CD4-positive, alpha-beta T cell treated with Interleukin-15 for 1 hour (primary cell): ENCODE measurements around the gene HOXC4.

Experiments
- DNase-seq: peaks from one replicate; pipeline ENCODE4 v3.0.0-alpha.2; 2020

HOXC4 gene

DNA sequence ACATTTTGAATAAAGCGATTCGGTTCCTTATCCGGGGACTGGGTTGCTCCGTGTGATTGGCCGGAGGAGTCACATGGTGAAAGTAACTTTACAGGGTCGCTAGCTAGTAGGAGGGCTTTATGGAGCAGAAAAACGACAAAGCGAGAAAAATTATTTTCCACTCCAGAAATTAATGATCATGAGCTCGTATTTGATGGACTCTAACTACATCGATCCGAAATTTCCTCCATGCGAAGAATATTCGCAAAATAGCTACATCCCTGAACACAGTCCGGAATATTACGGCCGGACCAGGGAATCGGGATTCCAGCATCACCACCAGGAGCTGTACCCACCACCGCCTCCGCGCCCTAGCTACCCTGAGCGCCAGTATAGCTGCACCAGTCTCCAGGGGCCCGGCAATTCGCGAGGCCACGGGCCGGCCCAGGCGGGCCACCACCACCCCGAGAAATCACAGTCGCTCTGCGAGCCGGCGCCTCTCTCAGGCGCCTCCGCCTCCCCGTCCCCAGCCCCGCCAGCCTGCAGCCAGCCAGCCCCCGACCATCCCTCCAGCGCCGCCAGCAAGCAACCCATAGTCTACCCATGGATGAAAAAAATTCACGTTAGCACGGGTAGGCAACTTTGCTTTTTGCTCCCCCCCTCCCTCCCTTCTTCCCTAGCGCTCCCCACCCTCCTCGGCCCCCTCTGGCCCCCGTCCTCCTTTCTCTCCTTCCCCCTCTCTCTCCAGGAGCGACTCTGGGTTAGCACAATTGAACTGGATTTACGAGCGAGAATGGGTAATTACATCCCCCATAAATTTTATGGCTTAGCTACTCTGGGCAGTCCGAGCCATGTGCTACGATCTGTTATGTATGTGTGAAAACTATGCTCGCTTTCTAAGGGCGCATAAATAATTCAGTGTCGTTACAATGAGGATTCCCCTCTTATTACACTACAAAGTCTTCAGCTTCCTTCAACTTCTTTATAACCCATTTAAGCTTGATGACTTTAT, at the start of gene HOXC4:
TSS of gene HOXC4 (plus strand) at position 85 of the 991 bp plus-strand sequence. CDS start at position 173, 88 bp downstream.
- DNase-seq: peak; percentile 46

DNA sequence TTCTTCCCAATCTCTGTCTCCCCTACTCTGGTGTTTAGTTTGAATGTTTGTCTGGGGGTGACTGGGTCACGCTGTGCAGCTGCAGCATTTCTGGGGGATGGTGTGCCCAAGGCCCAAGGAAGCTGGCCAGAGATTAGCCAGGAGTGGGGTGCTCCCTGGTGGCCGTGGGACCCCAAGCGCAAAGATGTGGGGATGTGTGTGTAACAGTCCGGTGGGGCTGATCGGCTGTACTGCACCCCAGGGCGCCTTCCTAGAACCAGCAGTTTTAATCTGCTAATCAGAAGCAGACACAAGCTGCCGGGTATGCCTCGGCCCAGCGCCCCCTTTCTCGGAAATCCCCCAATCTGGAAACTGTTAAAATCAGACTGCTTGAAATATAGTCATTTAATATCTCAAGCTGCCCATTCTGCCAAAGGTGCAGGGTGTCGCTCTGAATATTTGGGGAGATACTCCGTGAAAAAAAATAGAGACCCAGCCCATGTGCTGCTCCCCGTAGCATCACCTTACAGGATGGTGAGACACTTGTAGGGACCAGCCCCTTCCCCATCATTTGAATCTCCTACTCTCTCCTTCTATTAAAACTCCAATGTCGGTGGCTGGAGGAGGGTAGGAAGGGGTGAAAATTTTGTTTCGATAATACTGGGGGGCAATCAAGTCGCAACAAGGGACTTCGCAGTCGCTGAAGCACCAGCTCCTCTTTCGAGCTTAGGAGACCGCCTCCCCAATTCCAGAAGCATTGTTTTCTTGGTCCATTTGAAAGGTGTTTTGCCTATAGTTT, 49.4 kb upstream of the HOXC4 start:
- no peak for DNase-seq

DNA sequence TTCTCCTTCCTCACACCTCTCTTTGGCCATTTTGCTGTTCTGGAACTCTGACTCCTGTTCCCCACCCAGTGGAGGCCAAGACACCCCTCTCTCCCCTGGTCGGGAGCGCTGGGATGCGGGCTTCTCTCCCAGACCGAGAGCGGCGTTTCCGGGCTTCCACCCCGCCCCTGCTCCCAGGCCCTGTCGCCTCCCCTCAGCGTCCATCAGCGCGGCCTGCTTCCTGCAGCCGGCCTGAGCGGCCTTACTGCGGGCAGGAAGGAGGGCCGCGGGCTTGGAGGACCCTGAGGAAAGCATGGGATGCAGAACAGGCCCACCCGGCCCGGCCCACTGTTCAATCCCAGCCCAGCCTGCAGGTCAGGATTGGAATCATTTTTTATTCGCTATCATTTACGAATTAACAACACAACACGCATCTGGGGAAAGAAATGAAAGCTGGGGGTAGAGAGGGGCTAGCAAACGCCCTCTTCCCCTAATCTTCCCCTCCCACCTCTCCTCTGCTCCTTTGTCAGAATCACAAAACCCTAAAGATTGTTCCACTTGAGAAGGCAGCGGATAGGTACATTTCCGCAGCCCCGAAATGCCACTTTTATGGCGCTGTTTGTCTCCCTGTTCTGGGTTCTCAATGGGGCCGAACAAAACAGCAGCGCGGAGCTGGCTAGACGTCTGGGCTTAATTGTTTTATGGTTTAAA, 48.6 kb upstream of the HOXC4 start:
- DNase-seq: no peak

DNA sequence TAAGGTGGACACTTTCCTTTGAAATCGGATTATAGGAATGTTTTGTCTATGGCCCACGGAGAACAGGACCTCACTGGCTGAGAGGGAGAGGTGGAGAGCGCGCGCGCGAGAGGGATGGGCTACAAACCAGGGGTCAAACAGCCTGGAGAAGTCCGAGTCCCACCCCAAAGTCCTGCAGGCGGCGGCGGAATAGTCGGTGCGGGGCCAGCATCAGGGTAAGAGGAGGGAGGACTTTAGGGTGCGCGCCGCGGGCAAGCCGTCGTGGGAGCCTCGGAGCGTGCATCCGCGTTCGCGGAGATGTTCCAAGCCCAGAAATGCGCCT, 48.1 kb upstream of the HOXC4 start:
- DNase-seq: no peak

DNA sequence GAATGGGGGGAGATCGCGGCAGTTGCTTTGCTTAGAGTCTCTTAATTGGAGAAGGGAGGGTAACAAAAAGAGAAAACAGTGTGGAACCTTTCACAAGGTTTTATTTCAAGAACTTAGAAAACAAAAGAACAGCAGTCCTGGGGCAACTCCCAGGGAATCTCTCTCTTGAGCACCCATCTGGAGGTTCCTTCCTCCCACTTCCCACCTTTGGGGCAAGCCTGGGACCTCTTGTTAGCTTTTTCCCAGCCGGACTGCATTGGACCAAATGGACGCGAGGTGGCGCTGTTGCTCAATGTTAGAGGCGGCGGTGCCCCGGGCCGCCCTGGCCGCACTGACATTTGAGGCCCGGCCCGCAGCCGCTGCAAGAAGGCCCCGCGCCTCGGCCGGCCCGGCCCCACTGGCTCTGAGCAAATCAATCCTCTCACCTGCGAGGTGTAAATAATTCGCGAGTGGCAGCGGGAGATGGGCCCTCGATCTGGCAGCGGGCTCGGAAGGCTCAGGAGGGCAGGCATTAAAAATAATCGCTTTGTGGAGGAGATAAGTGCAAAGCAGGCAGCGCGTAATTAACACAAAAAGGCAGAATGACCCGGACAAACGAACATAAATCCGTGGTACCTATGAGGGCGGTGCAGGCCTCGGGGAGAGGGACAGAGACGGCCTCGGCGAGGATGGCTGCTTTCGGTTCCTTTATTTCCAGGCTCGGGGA, 47.6 kb upstream of the HOXC4 start:
- peak; percentile 74 for DNase-seq

DNA sequence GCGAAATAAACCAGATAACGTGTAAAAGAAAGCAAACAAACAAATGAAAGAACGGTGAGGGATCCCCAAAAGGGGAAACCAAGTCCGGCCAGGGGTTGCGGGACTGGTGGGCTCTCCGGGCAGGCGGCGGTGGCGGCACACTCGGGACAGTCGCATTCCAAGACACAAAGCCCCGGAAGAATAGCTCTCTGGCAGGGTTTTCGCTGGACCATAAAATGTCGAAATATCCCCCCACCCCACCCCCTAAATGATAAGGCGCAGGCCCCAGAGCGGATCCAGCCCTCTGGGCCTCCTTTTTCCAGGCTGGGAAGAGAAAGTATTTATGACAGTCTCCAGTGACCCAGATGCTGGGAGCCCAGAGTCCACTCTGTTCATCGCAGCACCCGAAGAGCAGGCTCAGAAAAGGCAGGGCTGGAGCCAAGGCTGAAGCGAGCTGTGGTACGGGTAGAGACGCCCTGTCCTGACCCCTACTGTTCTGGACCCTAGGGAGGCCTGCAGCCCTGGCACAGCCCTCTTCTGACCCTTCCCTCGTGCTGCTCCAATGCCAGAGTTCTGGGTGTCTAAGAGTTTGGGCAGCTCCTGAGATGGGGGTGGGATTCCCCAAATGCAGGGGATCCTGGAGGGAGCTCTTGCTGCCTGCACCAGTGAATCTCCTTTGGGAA, 46.9 kb upstream of the HOXC4 start:
- DNase-seq: no peak

DNA sequence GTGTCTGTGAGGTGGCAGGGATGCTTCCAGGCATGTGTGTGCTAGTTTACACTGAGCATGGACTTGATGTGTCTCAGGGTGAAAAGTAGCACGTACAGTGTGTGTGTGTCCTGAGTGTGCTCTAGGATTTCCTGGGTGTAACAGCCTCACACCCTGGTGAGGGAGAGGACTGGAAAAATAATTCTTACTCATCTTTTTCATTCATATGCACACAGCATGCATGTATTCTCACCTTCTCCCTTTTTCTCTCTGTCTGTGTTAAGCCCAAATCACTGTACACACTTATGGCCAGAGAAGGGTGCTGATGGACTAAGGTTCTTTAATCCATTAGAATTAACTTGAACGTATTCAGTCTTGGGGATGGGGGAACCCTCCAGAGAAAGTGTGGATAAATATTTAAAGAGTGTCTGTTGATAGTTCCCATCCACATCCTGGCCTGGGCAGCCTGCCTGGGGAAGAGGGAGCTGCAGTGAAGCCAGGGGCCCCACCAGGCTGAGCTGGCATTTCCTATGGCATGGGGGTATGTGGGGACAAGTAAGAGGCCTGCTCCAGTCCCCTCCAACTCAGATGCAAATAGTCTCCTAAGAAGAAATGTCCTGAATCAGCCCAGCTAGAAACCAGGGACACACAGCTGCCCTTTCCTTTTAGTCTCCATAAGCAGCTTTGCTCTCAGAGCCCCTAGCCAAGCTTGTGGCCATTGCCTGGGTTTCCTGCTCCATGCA, 45.9 kb upstream of the HOXC4 start:
- no peak for DNase-seq

DNA sequence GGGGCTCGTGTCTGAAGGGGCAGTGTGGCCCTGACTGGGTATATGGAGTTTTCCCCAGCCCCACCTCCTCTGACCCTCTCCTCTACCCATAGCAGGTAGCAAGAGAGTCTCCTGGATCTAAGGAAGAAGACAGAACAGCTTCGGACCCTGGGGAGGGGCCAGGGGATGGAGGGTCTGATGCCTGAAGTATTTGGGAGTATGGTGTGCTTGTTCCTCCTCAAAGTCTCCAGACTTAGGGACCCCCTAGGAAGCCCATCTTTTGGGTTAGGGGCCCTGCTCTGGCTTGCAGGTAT, 45.4 kb upstream of the HOXC4 start:
- DNase-seq: no peak

DNA sequence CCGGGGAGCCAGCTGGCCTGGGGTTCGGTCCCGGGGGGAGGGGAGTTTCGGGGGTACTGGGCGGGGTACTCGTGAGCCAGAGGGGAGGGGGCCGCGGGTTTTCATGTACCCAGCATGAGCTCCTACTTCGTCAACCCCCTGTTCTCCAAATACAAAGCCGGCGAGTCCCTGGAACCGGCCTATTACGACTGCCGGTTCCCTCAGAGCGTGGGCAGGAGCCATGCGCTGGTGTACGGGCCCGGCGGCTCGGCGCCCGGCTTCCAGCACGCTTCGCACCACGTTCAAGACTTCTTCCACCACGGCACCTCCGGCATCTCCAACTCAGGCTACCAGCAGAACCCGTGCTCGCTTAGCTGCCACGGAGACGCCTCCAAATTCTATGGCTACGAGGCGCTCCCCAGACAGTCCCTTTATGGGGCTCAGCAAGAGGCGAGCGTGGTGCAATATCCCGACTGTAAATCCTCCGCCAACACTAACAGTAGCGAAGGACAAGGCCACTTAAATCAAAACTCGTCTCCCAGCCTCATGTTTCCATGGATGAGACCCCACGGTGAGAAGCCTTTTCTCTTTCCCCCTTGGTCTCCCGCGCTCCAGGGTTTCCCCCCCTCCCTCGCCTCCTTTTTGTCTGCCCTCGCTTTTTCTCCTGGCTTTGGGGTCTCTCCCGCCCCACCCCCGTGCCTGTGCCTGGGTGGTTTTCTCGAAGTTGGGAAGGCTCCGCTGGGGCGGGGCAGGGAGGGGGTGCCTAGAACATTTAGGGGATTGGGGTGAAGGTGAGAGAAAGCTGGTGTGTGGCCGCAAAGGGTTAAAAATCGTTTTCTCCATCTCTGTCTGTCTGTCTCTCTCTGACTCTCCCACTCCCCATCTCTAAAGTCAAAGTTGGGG, 44.2 kb upstream of the HOXC4 start:
- no peak for DNase-seq

DNA sequence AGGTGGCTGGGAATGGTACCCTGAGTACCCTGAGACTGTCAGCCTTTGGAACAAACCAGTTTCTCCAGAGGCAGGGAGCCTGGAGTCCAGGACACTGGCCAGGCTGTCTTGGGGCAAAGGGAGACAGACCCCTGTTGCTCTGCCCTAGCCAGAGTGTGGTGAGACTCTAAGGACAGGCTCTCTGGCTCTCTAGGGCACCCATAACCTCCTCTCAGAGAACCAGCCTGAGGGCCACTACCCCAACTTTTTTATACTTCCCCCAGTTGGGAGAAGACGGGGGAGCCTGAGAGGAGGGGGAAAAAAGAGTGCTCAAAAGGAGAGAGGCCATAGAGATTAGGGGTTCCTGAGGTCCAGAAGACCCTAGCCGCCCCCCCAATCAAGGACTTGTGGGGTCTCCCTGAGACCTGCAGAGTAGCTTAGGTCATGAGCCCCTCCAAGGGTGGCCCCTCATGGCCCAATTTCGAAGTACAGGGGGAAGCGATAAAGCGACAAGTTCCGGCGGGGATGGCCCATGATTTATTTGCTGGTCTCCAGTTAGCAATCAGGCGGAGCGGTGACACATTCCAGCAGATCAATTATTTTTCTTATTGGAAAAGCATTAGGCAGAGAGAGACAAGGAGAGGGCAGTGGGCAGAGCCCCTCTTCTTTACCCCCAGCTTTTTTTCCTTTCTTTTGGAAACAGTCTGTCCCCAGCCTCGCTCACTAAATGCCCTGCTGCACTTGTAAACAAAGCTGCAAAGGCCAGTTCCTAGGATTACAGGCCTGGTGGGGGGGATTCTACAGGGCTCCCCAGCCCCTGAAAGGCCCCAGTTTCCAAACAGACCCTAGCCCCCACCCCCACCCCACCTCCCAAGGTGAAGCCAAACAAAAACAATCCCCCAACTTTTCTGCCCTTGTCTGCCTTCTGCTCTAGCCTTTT, 43.3 kb upstream of the HOXC4 start:
- DNase-seq: no peak

DNA sequence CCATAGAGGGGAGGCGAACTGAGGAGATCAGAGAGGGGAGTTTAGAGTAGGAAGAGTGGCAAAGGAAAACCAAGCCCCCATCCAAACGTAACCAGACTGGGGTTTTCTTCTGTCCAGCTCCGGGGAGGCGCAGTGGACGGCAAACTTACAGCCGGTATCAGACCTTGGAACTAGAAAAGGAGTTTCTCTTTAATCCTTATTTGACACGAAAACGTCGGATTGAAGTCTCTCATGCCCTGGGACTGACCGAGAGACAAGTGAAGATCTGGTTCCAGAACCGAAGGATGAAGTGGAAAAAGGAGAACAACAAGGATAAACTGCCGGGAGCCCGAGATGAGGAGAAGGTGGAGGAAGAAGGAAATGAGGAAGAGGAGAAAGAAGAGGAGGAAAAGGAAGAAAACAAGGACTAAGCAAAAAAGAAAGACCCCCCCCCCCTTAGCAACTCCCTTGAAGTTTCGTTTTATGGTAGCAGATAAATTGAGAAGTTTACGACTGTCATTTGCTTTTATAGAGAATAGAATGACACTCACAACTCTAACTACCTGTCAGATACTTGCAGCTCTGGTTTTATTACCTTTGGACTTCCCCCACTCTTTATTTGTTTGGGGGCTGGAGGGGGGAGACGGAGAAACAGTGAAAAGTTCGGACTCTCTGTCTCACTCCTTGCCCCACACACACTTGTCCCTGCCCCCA, 42.5 kb upstream of the HOXC4 start:
- no peak for DNase-seq

DNA sequence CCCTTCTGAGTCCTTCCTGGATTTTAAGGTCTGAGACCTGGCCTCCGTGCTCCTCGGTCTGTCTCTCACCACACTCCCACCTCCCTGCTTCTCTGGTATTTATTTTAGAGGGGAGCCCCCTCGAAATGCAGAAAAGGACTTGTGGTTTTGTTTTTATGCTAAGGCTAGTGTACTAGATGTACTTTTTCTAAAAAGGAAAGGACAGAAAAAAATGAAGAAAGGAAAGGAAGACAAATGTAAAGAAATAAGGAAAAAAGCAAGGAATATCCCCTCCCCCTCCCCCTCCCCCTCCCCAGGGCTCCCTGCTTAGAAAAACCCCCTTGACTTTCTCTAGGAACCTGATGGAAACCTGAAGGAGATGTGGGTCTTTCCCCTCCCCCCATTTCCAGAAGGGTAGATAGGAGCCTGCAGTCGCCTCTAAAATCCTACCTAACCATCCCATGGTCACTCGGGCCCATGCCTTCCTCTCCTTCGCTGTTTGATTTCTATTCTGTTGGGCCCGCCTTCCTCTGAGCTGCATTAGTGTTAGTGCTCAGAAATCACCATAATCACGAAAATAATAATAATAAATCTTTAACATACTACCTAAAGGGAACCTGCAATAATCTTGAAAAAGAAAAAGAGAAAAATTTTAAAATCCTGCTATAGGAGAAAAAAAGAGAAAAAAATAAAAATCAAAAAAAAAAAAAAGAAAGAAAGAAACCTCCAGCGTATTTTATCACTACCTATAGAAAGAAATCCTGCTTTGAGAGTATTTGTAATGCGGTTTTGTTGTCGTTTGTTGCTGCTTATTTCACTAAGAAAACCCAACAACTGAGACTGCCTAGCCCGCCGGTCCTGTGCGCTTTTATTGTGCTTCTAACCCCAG, 41.7 kb upstream of the HOXC4 start:
- DNase-seq: no peak

DNA sequence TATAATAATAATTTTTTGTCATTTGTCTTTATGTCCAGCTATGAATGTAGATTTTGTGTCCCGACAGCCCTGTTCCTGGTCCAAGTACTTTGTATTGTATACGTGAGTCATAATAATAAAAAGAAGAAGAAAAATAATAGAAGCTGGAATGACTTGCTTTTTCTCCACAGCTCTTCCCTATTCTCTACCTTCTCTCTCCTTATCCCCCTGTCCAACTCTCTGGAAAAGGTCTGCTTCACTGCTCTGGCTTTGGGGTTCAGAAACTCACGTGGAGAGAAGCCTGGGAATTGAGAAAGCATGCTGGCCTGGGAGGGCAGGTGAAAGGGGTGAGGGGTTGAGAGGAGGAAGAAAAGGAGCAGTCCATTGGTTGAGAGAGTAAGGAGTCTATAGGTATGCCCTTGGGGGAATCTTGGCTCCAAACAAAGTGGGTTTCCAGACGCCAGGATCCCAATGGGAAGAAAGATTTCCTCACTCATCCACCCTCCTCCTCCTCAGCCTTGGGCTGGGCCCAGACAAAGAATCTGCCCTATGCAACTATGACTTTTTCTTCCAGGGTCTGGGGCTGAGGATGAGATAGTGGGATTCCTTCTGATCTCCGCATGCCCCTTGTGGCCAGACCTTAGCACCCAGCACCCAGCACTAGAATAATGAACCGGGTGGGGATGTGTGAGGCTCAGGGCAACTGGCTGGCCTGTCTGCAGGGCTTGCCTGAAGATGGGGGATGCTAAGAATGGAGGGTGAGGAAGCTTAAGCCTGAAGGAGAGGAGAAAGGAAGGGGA, 40.8 kb upstream of the HOXC4 start:
- DNase-seq: no peak

DNA sequence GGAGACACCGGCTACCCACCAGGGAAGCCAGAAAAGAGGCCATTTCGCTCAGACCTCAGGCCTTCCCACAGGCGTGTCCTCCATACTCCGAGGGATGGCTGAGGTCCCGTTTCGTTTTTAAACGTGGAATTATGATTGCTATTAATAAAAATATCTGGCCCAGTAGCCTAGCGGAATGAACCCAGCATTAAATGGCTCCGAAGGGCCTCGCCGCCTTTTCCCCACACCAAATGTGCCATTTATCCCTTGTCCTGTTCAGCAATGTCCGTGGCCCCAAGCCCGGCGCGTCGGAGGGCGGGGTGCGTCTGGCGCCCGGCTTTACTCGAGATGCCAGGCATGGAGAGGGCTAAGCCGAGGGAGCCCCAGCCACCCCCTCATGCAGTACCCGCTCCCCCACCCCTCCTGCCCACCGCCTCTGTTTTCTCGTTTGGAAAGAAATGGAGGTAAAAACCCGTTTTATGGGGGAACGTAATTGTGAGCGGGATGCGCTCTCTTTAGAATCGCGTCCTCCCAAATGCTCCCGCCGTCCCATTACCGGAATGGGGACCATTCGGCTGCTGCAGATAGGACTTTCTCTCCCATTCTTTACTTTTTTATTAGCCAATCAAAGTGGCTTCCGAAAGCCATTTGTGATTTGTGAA, 39.1 kb upstream of the HOXC4 start:
- no peak for DNase-seq

DNA sequence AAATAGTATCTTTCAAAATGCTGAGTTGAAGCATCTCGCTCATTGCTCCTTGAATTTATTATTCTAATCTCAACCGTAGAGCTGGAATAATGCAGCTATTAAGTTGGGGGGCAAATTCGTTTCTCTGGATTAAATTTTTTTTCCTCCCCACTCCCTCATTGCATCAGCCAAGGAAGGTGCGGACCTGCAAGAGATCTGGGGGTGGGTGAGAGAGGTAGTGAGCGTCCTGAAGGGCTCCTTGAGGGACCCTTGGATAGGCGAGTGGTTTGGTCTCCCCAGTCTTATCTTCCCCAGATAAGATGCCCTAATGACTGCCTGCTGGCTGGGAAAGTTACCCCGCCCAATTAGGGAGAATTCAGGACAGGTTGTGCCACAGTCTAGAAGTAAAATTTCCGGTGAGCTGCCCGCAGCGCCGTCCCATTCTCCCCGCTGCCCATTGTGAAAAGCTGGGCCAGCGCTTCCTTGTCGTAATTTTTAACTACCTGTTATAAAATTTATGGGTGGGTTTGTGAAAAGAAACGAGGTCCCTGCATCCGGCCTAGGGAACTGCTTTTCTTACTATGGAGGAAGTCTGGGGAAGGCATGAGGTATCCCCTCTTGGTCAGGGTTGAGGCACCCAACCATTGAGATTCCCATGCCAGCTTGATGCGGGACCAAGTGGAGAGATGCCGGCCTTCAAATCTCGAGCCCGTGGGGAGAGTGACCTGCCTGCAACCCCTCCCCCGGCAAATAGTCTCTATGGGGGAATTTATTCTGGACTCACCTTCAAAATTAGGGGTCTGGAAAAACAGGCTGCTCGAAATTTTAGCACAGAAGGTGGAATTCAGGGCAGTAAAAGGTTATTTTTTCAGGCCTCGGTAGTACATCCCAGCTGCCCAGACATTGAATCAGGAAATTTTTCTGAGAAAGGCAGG, 38.4 kb upstream of the HOXC4 start:
- no peak for DNase-seq
